Rectal smooth muscle tissue (tissue), 1 donor: ENCODE data around the gene KAT7.
"Not testable (repeated sequence)": the region's sequence is repeated elsewhere in the genome, so short reads cannot be mapped to it uniquely, and the experiment has no call there.

Source experiments
- H3K27ac ChIP-seq: one replicate; pipeline ENCODE4 v1.7.0; 2013; ENCODE audit warnings: low read depth, low read length, inconsistent platforms
- H3K27me3 ChIP-seq: one replicate; pipeline ENCODE4 v1.7.0; 2013; ENCODE audit warnings: low read length; ENCODE audit not compliant: control insufficient read depth, insufficient read depth
- H3K36me3 ChIP-seq: one replicate; pipeline ENCODE4 v1.7.0; 2013; ENCODE audit warnings: low read length; ENCODE audit not compliant: control insufficient read depth, insufficient read depth
- H3K4me1 ChIP-seq: one replicate; pipeline ENCODE4 v1.7.0; 2013; ENCODE audit warnings: low read length; ENCODE audit not compliant: control insufficient read depth, insufficient read depth
- H3K4me3 ChIP-seq: one replicate; pipeline ENCODE4 v1.7.0; 2013; ENCODE audit warnings: low read length
- H3K9ac ChIP-seq: one replicate; pipeline ENCODE4 v1.7.0; 2013; ENCODE audit warnings: low read length

The KAT7 gene

DNA sequence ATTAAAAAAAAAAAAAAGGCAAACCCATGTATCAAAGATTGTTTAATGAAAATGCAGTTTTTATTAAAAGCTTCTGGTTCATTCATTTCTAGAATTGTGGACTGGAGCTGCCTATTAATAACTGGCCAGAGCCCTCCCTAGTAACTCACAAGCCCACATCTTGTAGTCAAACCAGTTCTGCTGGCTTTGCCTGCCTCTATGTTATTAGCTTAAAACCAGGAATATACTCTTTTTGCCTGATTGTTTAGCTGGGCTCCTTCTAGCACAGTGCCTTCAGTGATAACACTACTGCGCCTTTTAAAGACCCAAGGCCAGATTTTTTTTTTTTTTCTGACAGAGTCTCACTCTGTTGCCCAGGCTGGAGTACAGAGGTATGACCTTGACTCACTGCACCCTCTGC is 33.4 kb downstream of the KAT7 start:
- H3K27ac ChIP-seq = no peak overlapping the region
- H3K27me3 ChIP-seq = no peaks in the 10 kb centered on the region
- H3K36me3 ChIP-seq = peaks cover 20% of the 10 kb centered on the region
- H3K9ac ChIP-seq = no peak overlapping the region
- H3K4me3 ChIP-seq = no peak overlapping the region
- H3K4me1 ChIP-seq = no peaks in the 10 kb centered on the region

- Histone ChIP-seq H3K27ac (no peak overlapping the region), H3K4me3 (no peak overlapping the region), H3K36me3 (peaks cover 19% of the 10 kb centered on the region), H3K9ac (no peak overlapping the region), H3K27me3 (no peaks in the 10 kb centered on the region), H3K4me1 (no peaks in the 10 kb centered on the region)
Measured at GRCh38 chr17:49822829-49823228, 34.3 kb downstream of the KAT7 start.

DNA sequence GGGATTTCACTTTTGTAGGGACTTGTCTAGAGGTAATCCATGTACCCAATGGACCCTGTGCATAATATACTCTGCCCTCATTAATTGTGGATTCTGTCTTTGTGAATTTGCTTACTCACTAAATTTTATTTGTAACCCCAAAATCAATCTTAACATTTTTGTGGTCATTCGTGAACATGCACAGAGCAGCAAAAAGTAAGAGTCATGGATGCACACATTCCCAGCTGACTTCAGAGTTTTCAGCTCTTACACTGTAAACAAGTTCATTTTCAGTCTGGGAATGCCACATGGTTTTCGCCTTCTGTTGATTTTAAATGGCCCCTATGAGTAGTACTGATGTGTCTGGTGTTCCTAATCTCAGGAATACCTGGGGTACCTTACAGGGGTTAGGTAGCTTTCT is 35.1 kb downstream of the KAT7 start:
- Histone ChIP-seq H3K4me3 (no peak overlapping the region), H3K4me1 (no peaks in the 10 kb centered on the region), H3K27ac (no peak overlapping the region), H3K36me3 (peaks cover 15% of the 10 kb centered on the region), H3K9ac (no peak overlapping the region), H3K27me3 (no peaks in the 10 kb centered on the region)

- Histone ChIP-seq H3K4me3 (no peak overlapping the region), H3K36me3 (peaks cover 14% of the 10 kb centered on the region), H3K9ac (no peak overlapping the region), H3K27me3 (no peaks in the 10 kb centered on the region), H3K4me1 (no peaks in the 10 kb centered on the region), H3K27ac (no peak overlapping the region)
Measured at GRCh38 chr17:49825645-49826044, 37.2 kb downstream of the KAT7 start.

- H3K4me3 ChIP-seq, H3K27ac ChIP-seq, H3K4me1 ChIP-seq, H3K27me3 ChIP-seq, H3K9ac ChIP-seq: not testable (repeated sequence)
- peaks cover 19% of the 10 kb centered on the region for H3K36me3 ChIP-seq
Measured at GRCh38 chr17:49828325-49828724, 39.8 kb downstream of the KAT7 start.

DNA sequence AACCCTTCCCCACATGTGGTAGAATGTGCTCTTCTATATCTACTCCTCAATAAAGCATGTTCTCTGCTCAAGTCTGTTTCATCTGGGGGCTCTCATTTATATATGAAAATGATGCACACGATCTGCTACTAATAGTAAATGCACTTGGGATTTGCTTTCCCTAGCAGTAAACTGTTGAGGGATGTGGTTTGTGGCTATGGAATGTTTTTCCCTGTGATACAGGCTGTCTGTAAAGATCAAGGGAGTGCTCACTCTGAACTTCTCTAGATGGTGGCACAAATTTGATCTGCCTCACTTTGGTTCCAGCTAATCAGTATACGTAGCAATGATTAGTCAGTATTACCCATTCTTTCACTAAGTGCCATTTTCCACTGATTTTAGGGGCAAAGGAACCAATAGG is 40.5 kb downstream of the KAT7 start:
- Histone ChIP-seq H3K27ac (no peak overlapping the region), H3K36me3 (peaks cover 18% of the 10 kb centered on the region), H3K4me1 (no peaks in the 10 kb centered on the region), H3K4me3 (no peak overlapping the region), H3K27me3 (no peaks in the 10 kb centered on the region), H3K9ac (no peak overlapping the region)

DNA sequence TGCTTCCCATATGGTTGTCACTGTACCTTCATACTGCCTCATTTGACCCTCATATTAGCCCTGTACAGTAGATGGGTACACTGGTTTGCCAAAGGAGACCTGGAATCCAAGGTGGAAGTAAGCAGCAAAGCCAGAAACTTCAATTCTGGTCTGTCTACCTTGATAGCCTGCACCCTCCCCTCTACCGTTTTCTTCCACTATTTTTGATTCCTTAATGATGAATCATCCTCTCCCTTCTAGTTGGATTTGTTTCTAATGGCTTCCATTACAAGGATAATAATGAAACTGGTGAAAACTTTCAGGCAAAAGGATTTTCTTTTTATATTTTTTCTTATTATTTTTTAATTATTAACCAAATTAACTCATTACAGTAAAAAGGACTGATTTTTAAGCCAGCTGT is 42.1 kb downstream of the KAT7 start:
- no peak overlapping the region for H3K27ac ChIP-seq

DNA sequence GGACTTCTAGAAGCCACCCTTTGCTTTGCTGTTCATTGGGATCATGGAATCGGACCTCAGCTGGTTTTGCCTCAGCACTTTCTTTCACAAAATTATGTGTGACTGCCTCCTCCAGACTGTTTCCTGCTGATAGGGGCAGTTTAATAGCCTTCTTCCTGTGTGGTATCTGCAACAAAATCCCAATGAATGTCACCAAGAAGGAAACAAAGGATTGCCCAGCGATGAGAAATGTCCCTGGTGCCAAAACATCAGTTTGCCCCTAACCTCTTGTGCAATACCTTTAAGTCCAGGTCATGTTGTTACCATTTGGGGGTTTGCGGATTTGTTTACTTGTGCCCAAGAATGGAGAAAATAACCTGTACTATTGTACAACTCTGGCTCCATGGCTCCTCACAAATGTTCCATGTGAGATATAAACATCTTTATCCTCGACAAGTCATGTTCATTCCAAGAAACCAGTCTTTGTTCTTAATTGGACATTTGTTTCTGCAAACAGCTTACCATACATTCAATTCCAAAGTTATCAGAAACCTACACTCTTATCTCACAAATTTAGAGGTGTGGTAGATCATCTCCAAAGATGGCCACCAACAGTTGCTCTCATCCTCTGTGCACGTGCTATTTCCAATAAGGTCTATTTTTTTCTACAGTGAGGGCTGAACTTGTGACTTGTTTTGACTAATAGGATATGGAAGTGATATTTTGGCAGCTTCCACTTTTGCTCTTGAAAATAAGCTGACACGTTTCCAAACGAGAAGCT is 44.5 kb downstream of the KAT7 start:
- H3K4me3 ChIP-seq = no peak overlapping the region
- no peak overlapping the region for H3K27ac ChIP-seq
- no peaks in the 10 kb centered on the region for H3K27me3 ChIP-seq
- no peaks in the 10 kb centered on the region for H3K4me1 ChIP-seq
- peaks cover 19% of the 10 kb centered on the region for H3K36me3 ChIP-seq
- no peak overlapping the region for H3K9ac ChIP-seq

More for the DNA sequence above, 42.1 kb downstream of the KAT7 start:
- H3K27me3 ChIP-seq = no peaks in the 10 kb centered on the region
- H3K4me3 ChIP-seq = no peak overlapping the region
- H3K36me3 ChIP-seq = peaks cover 22% of the 10 kb centered on the region
- no peak overlapping the region for H3K9ac ChIP-seq
- no peaks in the 10 kb centered on the region for H3K4me1 ChIP-seq

DNA sequence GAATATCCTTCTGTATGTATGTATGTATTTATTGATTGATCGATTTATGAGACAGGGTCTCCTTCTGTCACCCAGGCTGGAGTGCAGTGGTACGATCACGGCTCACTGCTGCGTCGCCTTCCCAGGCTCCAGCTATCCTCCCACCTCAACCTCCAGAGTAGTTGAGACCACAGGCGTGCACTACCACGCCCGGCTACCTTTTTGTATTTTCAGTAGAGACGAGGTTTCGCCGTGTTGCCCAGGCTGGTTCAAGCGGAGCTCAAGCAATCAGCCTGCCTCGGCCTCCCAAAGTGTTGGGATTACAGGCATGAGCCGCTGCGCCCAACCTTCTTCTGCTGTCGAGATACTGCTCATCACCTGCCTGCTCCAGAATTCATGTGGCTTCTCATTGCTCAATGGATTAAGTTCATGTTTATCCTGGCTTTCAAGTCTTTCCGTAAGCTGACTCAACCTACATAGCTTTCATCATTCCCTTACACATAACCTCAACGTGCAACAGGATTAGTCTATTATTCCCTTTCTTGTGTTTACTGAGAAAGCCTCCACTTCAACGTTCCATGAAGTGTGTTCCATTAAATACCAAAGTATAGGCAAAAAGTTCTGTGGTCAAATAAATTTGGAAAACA is 45.8 kb downstream of the KAT7 start:
- H3K27me3 ChIP-seq = no peaks in the 10 kb centered on the region
- no peak overlapping the region for H3K4me3 ChIP-seq
- H3K4me1 ChIP-seq = no peaks in the 10 kb centered on the region
- H3K36me3 ChIP-seq = peaks cover 19% of the 10 kb centered on the region
- H3K27ac ChIP-seq = no peak overlapping the region
- no peak overlapping the region for H3K9ac ChIP-seq

- H3K4me3 ChIP-seq = no peak overlapping the region
- peaks cover 17% of the 10 kb centered on the region for H3K36me3 ChIP-seq
- H3K27me3 ChIP-seq = no peaks in the 10 kb centered on the region
- no peaks in the 10 kb centered on the region for H3K4me1 ChIP-seq
- no peak overlapping the region for H3K27ac ChIP-seq
- H3K9ac ChIP-seq = no peak overlapping the region
Measured at GRCh38 chr17:49835472-49835871, 47.0 kb downstream of the KAT7 start.

GRCh38 chr17:49836111-49837030 is 47.9 kb downstream of the KAT7 start:
- Histone ChIP-seq H3K4me1 (no peaks in the 10 kb centered on the region), H3K36me3 (peaks cover 14% of the 10 kb centered on the region), H3K4me3 (no peak overlapping the region), H3K27me3 (no peaks in the 10 kb centered on the region), H3K27ac (no peak overlapping the region), H3K9ac (no peak overlapping the region)

DNA sequence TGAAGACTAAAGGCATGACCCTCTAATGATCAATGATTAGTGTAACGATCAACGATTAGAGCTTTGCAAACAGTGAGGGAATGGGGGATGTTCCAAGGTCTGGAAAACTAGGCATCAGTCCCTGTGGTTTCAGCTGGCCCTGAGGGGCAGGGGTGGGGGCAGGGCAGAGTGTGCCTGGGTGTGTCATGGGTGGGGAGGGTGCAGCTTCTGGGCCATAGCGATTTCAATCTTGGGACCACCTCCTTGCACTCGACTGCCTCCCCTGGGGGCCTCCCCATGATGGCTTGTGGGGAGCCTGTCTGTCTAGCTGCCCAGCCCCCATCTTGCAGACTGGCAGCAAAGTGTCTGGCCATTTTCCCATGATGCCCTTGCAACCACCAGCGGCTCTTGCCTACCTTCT is 51.0 kb downstream of the KAT7 start:
- no peaks in the 10 kb centered on the region for H3K27me3 ChIP-seq
- H3K4me1 ChIP-seq = peaks cover 7% of the 10 kb centered on the region
- no peak overlapping the region for H3K9ac ChIP-seq
- no peak overlapping the region for H3K4me3 ChIP-seq
- H3K36me3 ChIP-seq = peaks cover 3% of the 10 kb centered on the region
- H3K27ac ChIP-seq = no peak overlapping the region
